Upper lobe of left lung (tissue), 4 donors: ENCODE data around the gene TNS1.

Experiments
- CTCF ChIP-seq, 6 experiments: fragments of 450-650 bp in 4 of 6; fragments of 200-600 bp in 2 of 6; sonication (generic) in 2 of 6; IDR thresholded peaks; one replicate each; pipeline ENCODE4 v1.5.1; 2016 to 2019; ENCODE audit warnings: antibody characterized with exemption in 6 of 6
- EP300 ChIP-seq, 4 donors: sonication (generic); formaldehyde crosslinking; IDR thresholded peaks; one replicate each; pipeline ENCODE4 v1.5.1; 2017; ENCODE audit warnings: antibody characterized with exemption in 4 of 4, control low read depth in 2 of 4
- POLR2A ChIP-seq, 4 donors: fragments of 450-650 bp; IDR thresholded peaks; one replicate each; pipeline ENCODE4 v1.5.1; 2016 to 2017; ENCODE audit warnings: antibody characterized with exemption in 4 of 4, mild to moderate bottlenecking in 2 of 4
- POLR2AphosphoS5 ChIP-seq, 2 donors: sonication (generic); formaldehyde crosslinking; IDR thresholded peaks; one replicate each; pipeline ENCODE4 v1.5.1; 2017; ENCODE audit warnings: antibody characterized with exemption in 2 of 2

DNA sequence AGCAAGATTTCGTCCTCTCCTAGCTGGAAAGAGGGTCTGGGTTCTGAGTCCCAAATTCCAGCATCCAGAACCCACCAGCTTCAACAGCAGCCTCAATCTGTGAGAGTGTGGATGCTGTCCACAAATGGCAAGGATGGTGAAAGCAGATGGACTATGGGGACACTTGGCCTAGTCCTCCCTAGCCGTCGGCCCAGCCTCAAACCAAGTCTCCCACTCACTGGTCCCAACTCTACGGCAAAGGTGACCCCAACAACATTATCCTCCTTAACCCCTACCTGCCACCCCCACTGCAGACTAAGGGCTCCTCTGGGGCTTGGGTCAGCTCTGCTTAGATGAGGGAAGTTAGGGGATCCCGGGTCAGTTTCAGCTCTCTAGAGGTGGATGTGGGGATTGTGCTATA is 57.3 kb downstream of the TNS1 start:
- TF ChIP-seq EP300 (IDR thresholded peaks at IDR 0.05): no peak
- TF ChIP-seq CTCF (IDR thresholded peaks at IDR 0.05): no peak
- TF ChIP-seq POLR2A (IDR thresholded peaks at IDR 0.05): no peak
- TF ChIP-seq POLR2AphosphoS5 (IDR thresholded peaks at IDR 0.05): no peak
